Measurements from ENCODE around the gene HGFAC.

HGFAC gene

GRCh38 chr4:3473181-3473950 is 31.6 kb downstream of the HGFAC start:
- no peak for DNase-seq (ENCODE audit: low read depth in 2 of 2)

- DNase-seq (ENCODE audit: low read depth in 2 of 2) = no peak
Measured at GRCh38 chr4:3473996-3474765, 32.4 kb downstream of the HGFAC start.

GRCh38 chr4:3475041-3475712 is 33.4 kb downstream of the HGFAC start:
- no peak for DNase-seq (ENCODE audit: low read depth in 2 of 2)

DNA sequence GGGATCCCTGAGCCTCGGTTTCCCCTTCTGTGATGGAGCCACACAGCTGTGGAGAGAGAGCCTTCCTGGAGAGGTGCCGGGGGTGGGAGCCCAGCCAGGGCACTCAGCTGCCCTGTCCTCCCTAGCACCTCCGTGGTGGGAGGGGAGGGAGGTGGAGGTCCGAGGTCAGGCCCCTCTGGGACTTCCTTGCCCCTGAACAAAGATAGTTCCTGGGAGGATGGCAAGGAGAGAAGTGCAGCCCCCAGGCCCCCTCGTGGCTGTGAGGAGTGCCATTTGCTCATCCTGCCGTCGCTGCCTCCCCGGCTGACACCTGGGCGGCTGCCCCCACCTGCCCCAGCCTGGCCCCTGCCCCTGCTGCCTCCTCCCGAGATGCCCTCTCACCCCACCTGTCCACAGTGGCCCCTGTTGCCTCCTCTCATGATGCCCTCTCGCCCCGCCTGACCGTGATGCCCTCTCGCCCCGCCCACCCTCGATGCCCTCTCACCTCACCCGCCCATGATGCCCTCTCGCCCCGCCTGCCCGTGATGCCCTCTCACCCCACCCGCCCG is 34.0 kb downstream of the HGFAC start:
- no peak for DNase-seq (ENCODE audit: low read depth in 2 of 2)

GRCh38 chr4:3476341-3476747 is 34.6 kb downstream of the HGFAC start:
- DNase-seq (ENCODE audit: low read depth in 2 of 2) = no peak

GRCh38 chr4:3476936-3477749 is 35.4 kb downstream of the HGFAC start:
- DNase-seq (ENCODE audit: low read depth in 2 of 2) = no peak

DNA sequence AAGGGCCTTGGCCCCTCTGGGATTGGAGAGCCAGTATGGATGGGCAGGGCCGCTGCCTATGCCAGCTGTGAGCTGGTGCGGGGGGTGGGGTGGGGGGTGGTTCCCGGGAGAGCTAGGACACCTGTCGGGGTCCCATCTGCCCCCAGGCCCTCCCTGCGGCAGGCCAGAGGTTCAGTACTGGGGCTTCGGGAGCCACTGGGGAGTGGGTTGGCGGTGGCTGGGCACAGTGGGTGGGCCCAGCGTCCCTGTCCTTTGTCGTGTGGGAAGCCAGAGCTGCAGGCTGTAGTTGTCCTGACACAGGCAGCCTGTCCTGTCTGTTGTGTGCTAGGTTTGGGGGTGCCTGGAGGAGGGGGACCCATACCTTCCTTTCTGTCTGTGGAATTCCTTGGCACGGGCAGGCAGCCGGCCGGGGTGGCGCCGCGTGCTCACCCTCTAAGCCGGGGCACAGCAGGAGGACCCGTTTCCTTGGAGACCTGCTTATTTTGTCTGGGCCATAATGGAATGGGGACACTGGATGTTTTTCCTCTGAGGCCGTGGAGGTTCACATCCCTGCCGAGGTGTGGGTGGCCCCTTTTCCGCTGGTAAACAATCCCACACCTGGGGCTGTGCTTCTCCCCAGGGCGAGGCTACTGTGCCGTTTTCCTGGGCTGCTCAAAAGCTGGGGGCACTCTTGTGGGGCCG is 36.1 kb downstream of the HGFAC start:
- no peak for DNase-seq (ENCODE audit: low read depth in 2 of 2)

- DNase-seq (ENCODE audit: low read depth in 2 of 2) = no peak
Measured at GRCh38 chr4:3478446-3479357, 36.9 kb downstream of the HGFAC start.

DNA sequence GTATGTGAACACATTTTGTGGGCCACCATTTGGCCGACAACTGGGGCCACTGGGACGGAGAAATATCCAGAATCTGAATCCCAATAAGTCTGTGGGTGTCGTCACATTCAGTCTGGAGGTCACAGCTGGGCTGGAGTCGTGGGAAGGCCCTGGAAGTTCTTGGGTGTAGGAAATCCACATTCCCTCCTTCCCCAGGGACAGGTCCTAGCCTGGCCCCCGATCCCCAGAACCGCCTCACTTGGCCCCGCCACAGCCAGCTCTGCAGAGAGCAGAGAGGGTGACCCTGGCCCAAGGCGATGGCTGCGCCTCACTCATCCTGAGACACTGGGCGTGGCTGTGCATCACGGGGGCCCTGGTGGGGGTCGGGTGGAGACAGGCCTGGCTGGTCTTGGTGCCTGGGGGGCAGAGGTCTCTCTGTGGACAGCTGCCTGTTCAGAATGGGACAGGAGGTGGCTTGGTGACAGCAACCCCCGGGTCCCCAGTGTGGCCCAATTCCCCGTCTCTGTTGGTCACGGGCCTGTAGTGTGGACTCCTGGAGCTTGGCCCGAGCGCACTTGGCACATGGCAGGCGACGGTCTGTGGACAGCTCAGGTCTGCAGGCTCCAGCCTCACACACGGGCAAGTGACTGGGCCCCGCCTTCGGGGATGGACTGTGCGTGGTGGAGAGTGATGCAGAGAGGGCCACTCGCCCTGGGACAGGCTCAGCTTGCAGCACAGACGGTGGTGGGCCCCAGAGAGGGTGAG is 37.8 kb downstream of the HGFAC start:
- no peak for DNase-seq (ENCODE audit: low read depth in 2 of 2)

GRCh38 chr4:3480528-3481112 is 38.9 kb downstream of the HGFAC start:
- DNase-seq (ENCODE audit: low read depth in 2 of 2) = peak; percentile 70 to 78

- DNase-seq (ENCODE audit: low read depth in 2 of 2) = no peak
Measured at GRCh38 chr4:3481113-3481531, 39.4 kb downstream of the HGFAC start.

DNA sequence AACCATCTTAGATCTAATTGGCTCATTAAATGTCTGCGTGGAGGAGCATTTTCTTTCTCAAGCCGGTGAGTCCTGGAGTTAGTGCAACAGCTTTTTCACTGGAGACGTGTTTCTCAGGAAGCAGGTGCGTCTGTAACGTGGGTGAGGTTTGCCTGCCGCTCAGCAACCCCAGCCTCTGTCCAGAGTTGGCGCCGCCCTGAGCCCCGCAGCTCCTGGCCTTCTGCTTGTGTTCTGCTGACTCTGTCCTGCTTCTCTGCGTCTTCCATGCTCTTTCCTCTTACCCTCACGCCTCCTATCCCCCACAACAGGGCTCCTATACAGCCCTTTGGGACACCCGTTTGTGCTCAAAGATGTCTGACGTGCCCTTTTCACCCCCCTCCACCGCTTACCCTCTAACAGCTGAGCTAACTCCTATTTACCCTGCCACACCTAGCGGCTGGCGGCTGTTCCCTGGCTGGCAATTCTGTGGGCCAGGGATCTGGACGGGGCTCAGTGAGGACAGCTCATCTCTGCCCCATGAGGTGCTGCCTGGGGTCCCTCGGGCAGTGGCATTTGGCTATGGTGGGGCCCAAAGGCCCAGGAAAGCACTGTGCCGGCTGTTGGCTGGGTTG is 40.1 kb downstream of the HGFAC start:
- no peak for DNase-seq (ENCODE audit: low read depth in 2 of 2)

DNA sequence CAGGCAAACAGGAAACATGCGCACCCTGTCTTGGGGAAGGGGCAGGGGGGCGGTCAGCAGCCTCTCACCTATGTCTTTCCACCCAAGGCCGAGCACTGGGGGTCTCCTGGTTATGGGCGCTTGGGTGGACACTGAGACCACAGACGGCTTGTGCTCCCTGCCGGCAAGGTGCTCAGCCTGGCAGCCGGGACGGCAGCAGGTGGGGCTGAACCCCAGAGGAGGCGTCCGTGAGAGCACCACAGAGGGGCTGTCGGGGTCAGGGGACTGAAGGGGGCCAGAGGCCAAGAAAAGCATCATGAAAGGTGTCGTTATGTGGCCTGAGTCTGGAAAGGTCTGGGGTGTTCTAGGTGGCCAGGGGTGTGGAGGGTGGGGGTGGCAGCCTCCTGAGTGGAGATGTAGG is 40.9 kb downstream of the HGFAC start:
- no peak for DNase-seq (ENCODE audit: low read depth in 2 of 2)

GRCh38 chr4:3483471-3483921 is 41.7 kb downstream of the HGFAC start:
- DNase-seq (ENCODE audit: low read depth in 2 of 2) = no peak

DNA sequence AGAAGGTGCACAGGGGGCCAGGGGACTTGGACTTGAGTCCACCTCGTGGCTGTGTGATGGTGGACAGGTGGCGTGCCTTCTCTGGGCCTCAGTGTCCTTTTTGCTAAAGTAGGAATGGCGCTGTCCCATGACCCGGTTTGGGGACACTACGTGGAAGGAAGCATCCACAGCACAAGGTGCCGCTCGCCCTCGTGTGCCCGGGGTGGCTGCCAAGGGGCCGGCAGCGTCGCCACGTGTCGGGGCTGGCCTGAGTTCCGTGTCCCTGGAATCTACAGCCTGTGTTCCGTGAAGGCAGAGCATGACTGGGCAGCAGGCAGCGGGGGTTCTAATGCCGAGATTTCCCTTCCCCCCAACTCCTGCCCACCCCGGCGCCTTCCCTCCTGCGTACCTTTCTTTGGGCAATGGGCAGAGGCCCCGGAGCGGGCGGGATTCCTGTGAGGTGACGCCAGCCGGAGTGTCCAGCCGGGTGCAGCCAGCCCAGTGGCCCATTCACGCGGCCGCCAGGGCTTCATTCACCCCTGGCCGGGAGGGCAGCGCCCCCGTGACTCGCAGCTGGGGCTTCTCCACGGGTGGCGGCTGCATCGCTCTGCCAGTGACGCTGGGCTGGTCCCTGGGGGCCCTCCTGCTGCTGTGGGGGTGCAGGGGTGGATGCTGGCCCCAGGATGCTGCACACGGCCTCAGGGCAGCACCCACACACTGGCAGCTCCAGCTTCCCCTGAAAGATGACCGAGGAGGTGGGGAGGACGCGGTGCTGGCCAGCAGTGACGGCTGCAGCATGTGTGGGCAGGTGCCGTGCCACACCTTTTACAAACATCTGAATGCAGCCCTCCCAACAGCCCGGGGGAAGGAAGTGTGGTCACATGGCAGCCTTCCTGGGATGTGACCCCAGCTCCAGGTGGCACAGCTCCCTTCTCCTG is 42.5 kb downstream of the HGFAC start:
- DNase-seq (ENCODE audit: low read depth in 2 of 2) = no peak

GRCh38 chr4:3485011-3485791 is 43.4 kb downstream of the HGFAC start:
- DNase-seq (ENCODE audit: low read depth in 2 of 2) = no peak
